ENCODE measurements around the gene PEX1. TPM values are rescaled to one million over a fixed set of nuclear protein-coding genes. Genes with fewer than 3 reads are reported as not detected.

Gene PEX1
- total and polyA plus RNA-seq, 2 of the 13 experiments (the other 11 are each of a cell fraction or from before 2014, with no cell fraction given): 16.6 to 22.4 TPM

GRCh38 chr7:92528188-92528957 is at the start of gene PEX1, which contains the start of gene RBM48 (continued):
- peak; percentile 81; the same call in 1 of the 2 replicates for TF ChIP-seq ZBTB4 (CRISPR knock-in tag; IDR thresholded peaks at IDR 0.05; ENCODE audit: borderline replicate concordance)
- TF ChIP-seq SUZ12 (IDR thresholded peaks at IDR 0.05; ENCODE audit: low read depth, low read length): no peak
- TF ChIP-seq AHR (CRISPR knock-in tag; IDR thresholded peaks at IDR 0.05): peak; percentile 25; the same call in 1 of the 2 replicates
- TF ChIP-seq THAP7 (CRISPR knock-in tag; IDR thresholded peaks at IDR 0.05): peak; percentile 87
- TF ChIP-seq ZNF770 (CRISPR knock-in tag; IDR thresholded peaks at IDR 0.05): 0 out of 2 replicates have a peak, but pooled peaks have one; percentile 2
- peak; percentile 52 for TF ChIP-seq TEAD3 (CRISPR knock-in tag; optimal IDR thresholded peaks at IDR 0.05; ENCODE audit: borderline replicate concordance)
- peak; percentile 99 for TF ChIP-seq ZMYM4 (CRISPR knock-in tag; IDR thresholded peaks at IDR 0.05)
- TF ChIP-seq ZSCAN30 (CRISPR knock-in tag; IDR thresholded peaks at IDR 0.05): peak; percentile 78; the same call in 1 of the 2 replicates
- no peak; the same call in 1 of the 2 replicates for TF ChIP-seq EED (CRISPR knock-in tag; IDR thresholded peaks at IDR 0.05)
- no peak for TF ChIP-seq HMG20A (CRISPR knock-in tag; IDR thresholded peaks at IDR 0.05; ENCODE audit: borderline replicate concordance)
- TF ChIP-seq ZNF781 (CRISPR knock-in tag; IDR thresholded peaks at IDR 0.05; ENCODE audit: borderline replicate concordance, not compliant biosample characterization): no peak
- peak; percentile 59 for TF ChIP-seq MXD1 (CRISPR knock-in tag; IDR thresholded peaks at IDR 0.05)
- TF ChIP-seq FOXJ3 (CRISPR knock-in tag; IDR thresholded peaks at IDR 0.05; ENCODE audit: borderline replicate concordance): peak; percentile 44; the same call in 1 of the 2 replicates
- TF ChIP-seq ONECUT2 (CRISPR knock-in tag; IDR thresholded peaks at IDR 0.05): peak; percentile 88
- TF ChIP-seq XBP1 (CRISPR knock-in tag; IDR thresholded peaks at IDR 0.05): no peak
- 0 out of 2 replicates have a peak, but pooled peaks have one; percentile 39 for TF ChIP-seq SMAD1 (CRISPR knock-in tag; IDR thresholded peaks at IDR 0.05; ENCODE audit: borderline replicate concordance, low read depth)
- no peak for TF ChIP-seq TCF7L2 (IDR thresholded peaks at IDR 0.05; ENCODE audit: low read depth, low read length)
- TF ChIP-seq ZBTB46 (CRISPR knock-in tag; IDR thresholded peaks at IDR 0.05; ENCODE audit: borderline replicate concordance): no peak
- peak; percentile 62; the same call in 1 of the 2 replicates for TF ChIP-seq KDM2A (CRISPR knock-in tag; IDR thresholded peaks at IDR 0.05; ENCODE audit: borderline replicate concordance, low read depth)
- no peak for TF ChIP-seq ZNF382 (CRISPR knock-in tag; IDR thresholded peaks at IDR 0.05; ENCODE audit: borderline replicate concordance)
- TF ChIP-seq CBFB (CRISPR knock-in tag; IDR thresholded peaks at IDR 0.05): peak; percentile 43; the same call in 1 of the 2 replicates
